Measurements from ENCODE around the gene TMEM269.

DNA sequence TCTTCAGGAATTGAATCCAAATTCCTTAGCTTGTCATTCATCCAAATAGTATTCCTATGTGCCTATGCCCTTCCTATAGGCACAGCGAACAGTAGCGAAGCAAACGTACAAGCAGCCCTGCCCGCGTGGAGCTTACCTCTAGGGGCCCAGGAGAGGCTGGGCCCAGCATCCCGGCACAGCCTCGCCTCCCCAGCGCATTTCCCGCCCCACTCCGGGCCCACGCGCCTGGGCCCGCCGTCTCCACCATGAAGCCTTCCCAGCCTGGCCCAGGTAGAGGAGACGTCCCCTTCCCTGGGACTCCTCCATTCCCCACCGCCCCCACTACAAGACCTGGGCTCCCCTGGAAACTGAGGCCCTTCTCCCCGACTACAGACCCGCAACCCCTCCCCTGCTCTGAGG lies 245 bp upstream of the TMEM269 start:
- TF ChIP-seq POLR2AphosphoS5 (IDR thresholded peaks at IDR 0.05): no peak
- TF ChIP-seq, protein P1, sequence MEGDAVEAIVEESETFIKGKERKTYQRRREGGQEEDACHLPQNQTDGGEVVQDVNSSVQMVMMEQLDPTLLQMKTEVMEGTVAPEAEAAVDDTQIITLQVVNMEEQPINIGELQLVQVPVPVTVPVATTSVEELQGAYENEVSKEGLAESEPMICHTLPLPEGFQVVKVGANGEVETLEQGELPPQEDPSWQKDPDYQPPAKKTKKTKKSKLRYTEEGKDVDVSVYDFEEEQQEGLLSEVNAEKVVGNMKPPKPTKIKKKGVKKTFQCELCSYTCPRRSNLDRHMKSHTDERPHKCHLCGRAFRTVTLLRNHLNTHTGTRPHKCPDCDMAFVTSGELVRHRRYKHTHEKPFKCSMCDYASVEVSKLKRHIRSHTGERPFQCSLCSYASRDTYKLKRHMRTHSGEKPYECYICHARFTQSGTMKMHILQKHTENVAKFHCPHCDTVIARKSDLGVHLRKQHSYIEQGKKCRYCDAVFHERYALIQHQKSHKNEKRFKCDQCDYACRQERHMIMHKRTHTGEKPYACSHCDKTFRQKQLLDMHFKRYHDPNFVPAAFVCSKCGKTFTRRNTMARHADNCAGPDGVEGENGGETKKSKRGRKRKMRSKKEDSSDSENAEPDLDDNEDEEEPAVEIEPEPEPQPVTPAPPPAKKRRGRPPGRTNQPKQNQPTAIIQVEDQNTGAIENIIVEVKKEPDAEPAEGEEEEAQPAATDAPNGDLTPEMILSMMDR (IDR thresholded peaks at IDR 0.05): no peak
- no peak for TF ChIP-seq POLR2A (IDR thresholded peaks at IDR 0.05)

Measured in breast epithelium (tissue), 3 donors.